HepG2 (cell line): Measurements from ENCODE around the gene PCCB. TPM values are rescaled to one million over a fixed set of nuclear protein-coding genes. Genes with fewer than 3 reads are reported as not detected.

Experiments
- ATAC-seq: fragments of 200-7000 bp; cut with Tn5 transposase; 3 replicates; pipeline ENCODE4 v1.9.1; 2020; ENCODE audit warnings: mild to moderate bottlenecking, moderate library complexity
- BruUV-seq: library from RNA; stranded (reverse); fragments of 400-500 nt; replicated peaks from 2 replicates; lab custom pipeline; 2021; lab: Mats Ljungman, UMichigan
- CTCF ChIA-PET: fragments of 300-600 bp; formaldehyde crosslinking; extraction: SDS; loops from one replicate; lab custom pipeline; 2021; ENCODE audit warnings: low total read pairs, inconsistent platforms, low intra/inter-chr PET ratio; lab: Yijun Ruan, JAX
- POLR2A ChIA-PET: fragments of 350-600 bp; sonication (Branson Sonifier 250); formaldehyde crosslinking; loops from one replicate; lab custom pipeline; 2020; ENCODE audit warnings: antibody characterized with exemption, inconsistent platforms; lab: Yijun Ruan, JAX
- DNase-seq: peaks from one replicate; pipeline ENCODE4 v3.0.0-alpha.2; 2015; ENCODE audit warnings: low spot score
- FAIRE-seq: peaks from 3 replicates; lab custom pipeline; 2011; peaks lifted over from hg19 to GRCh38; lab: Jason Lieb, UNC
- H2AFZ ChIP-seq: one replicate; pipeline ENCODE4 v1.6.1; 2011; ENCODE audit warnings: low read length, inconsistent platforms
- H3K27ac ChIP-seq: fragments of 300-600 bp; 3 replicates; pipeline ENCODE4 v1.8.0; 2011; ENCODE audit warnings: mixed run types, mild to moderate bottlenecking, mixed read lengths, low read length, inconsistent platforms; ENCODE audit not compliant: insufficient read depth; ENCODE audit errors: extremely low read length
- H3K27me3 ChIP-seq, 2 experiments: fragments of 200-600 bp in 1 of 2; 2 replicates in 1 of 2; 3 replicates in 1 of 2; pipeline versions ENCODE4 v1.6.0 to v1.8.0; 2011; ENCODE audit warnings: low read length in 2 of 2, mild to moderate bottlenecking in 2 of 2, moderate library complexity in 2 of 2, inconsistent platforms in 1 of 2; ENCODE audit not compliant: insufficient read depth in 2 of 2, control insufficient read depth in 1 of 2
- H3K36me3 ChIP-seq, 2 experiments: fragments of 200-600 bp in 1 of 2; replicated peaks in 1 of 2; 2 replicates in 1 of 2; 3 replicates in 1 of 2; pipeline versions ENCODE4 v1.5.1 to v1.8.0; 2011; ENCODE audit warnings: low read length in 2 of 2, inconsistent platforms in 1 of 2; ENCODE audit not compliant: insufficient read depth in 2 of 2, control insufficient read depth in 1 of 2
- H3K4me1 ChIP-seq: 2 replicates; pipeline ENCODE4 v1.5.1; 2012; ENCODE audit warnings: low read length, inconsistent platforms; ENCODE audit not compliant: insufficient read depth
- H3K4me2 ChIP-seq: 2 replicates; pipeline ENCODE4 v1.6.0; 2011; ENCODE audit warnings: low read depth, low read length, inconsistent platforms
- H3K4me3 ChIP-seq, 3 experiments: fragments of 200-600 bp in 1 of 3; sonication (generic), shearing (Covaris generic) in 1 of 3; replicated peaks in 1 of 3; 2 replicates each; pipeline ENCODE4 v1.5.1; 2011 to 2016; ENCODE audit warnings: low read length in 3 of 3, inconsistent platforms in 2 of 3, low read depth in 2 of 3, mild to moderate bottlenecking in 2 of 3, control low read depth in 1 of 3, mixed read lengths in 1 of 3; ENCODE audit not compliant: insufficient read depth in 1 of 3
- H3K79me2 ChIP-seq: one replicate; pipeline ENCODE4 v1.6.1; 2011; ENCODE audit warnings: low read length, inconsistent platforms; ENCODE audit not compliant: insufficient read depth
- H3K9ac ChIP-seq: 2 replicates; pipeline ENCODE4 v1.6.0; 2011; ENCODE audit warnings: mild to moderate bottlenecking, low read depth, low read length, inconsistent platforms; ENCODE audit not compliant: insufficient read depth
- H3K9me3 ChIP-seq: 2 replicates; pipeline ENCODE4 v1.5.1; 2012; ENCODE audit warnings: mild to moderate bottlenecking, low read length
- H4K20me1 ChIP-seq: 2 replicates; pipeline ENCODE4 v1.6.0; 2011; ENCODE audit warnings: inconsistent platforms, mild to moderate bottlenecking, low read length, moderate library complexity; ENCODE audit not compliant: insufficient read depth
- CBX1 ChIP-seq: IDR thresholded peaks from one replicate; pipeline ENCODE4 v1.6.1; 2016; ENCODE audit warnings: antibody characterized with exemption, low read depth
- ETV5 ChIP-seq: IDR thresholded peaks from 2 replicates; pipeline ENCODE4 v1.6.1; 2018; ENCODE audit warnings: missing biosample characterization, missing genetic modification reagents, inconsistent platforms, borderline replicate concordance
- MXD1 ChIP-seq: sonication (generic); formaldehyde crosslinking; IDR thresholded peaks from 2 replicates; pipeline ENCODE4 v1.4.0; 2020; ENCODE audit warnings: mild to moderate bottlenecking, missing genetic modification reagents
- NCOR1 ChIP-seq: fragments of 200-600 bp; sonication (generic); IDR thresholded peaks from 2 replicates; pipeline ENCODE4 v1.7.0; 2017; ENCODE audit warnings: antibody characterized with exemption, low read length, borderline replicate concordance
- POLR2AphosphoS2 ChIP-seq: IDR thresholded peaks from 2 replicates; pipeline ENCODE4 v1.6.1; 2011; ENCODE audit warnings: low read depth, low read length, improper control_type of control experiment
- SMC3 ChIP-seq: IDR thresholded peaks from 2 replicates; pipeline ENCODE4 v1.6.1; 2011; ENCODE audit warnings: low read length, improper control_type of control experiment
- SP4 ChIP-seq: sonication (generic); formaldehyde crosslinking; IDR thresholded peaks from 2 replicates; pipeline ENCODE4 v1.8.1; 2023; ENCODE audit warnings: mild to moderate bottlenecking, missing genetic modification reagents
- ZBTB33 ChIP-seq: sonication (generic); formaldehyde crosslinking; IDR thresholded peaks from 2 replicates; pipeline ENCODE4 v1.4.0; 2020; ENCODE audit warnings: missing genetic modification reagents
- ZNF230 ChIP-seq: sonication (generic); formaldehyde crosslinking; IDR thresholded peaks from 2 replicates; pipeline ENCODE4 v1.4.0; 2020; ENCODE audit warnings: mild to moderate bottlenecking, missing genetic modification reagents
- ZNF263 ChIP-seq: sonication (generic); formaldehyde crosslinking; IDR thresholded peaks from 2 replicates; pipeline ENCODE4 v1.4.0; 2020; ENCODE audit warnings: missing genetic modification reagents
- ZNF570 ChIP-seq: sonication (generic); formaldehyde crosslinking; IDR thresholded peaks from 2 replicates; pipeline ENCODE4 v1.4.0; 2020; ENCODE audit warnings: mild to moderate bottlenecking, missing genetic modification reagents, borderline replicate concordance
- WGBS: methylation state at CpG from one replicate; pipeline ENCODE4 v1.1.6; 2017; ENCODE audit warnings: low lambda C conversion rate; 5-methylcytosine and 5-hydroxymethylcytosine counted together
- in situ Hi-C: cut with HindIII; loops from 2 replicates; pipeline ENCODE4 v1.10.0; 2017; ENCODE audit warnings: low pct_unique_long_range_greater_than_20kb; ENCODE audit not compliant: extremely low pct_ligation_motif_present
- intact Hi-C: fragments of 100-400 bp; cut with micrococcal nuclease; formaldehyde crosslinking; loops from one replicate; pipeline ENCODE4 v1.10.0; 2022; ENCODE audit not compliant: unreplicated experiment
- polyA plus RNA-seq, 8 experiments: library from polyadenylated mRNA; depleted of rRNA in 3 of 8; stranded (reverse) in 7 of 8; unstranded in 1 of 8; fragments of >200 nt; fragmentation: Illumina TruSeq in 4 of 8; extraction: Trizol in 4 of 8; gene quantifications; 2 replicates each; pipeline versions ENCODE4 v1.2.1 to v1.2.3, GENCODE V29; 2011 to 2016; ENCODE audit warnings: low read depth in 4 of 8, missing spikeins in 1 of 8, mixed read lengths in 1 of 8; ENCODE audit not compliant: insufficient read depth in 1 of 8
- total RNA-seq, 5 experiments: library from RNA; depleted of rRNA; stranded (reverse); fragments of >200 nt; fragmentation: Illumina TruSeq; extraction: Trizol; gene quantifications; 2 replicates each; pipeline ENCODE4 v1.2.3, GENCODE V29; 2016; ENCODE audit warnings: low read depth in 1 of 5
- TF ChIP-seq, protein P1 (sequence below): sonication (generic); formaldehyde crosslinking; IDR thresholded peaks from 2 replicates; pipeline ENCODE4 v1.4.0; 2020; ENCODE audit warnings: missing genetic modification reagents, mild to moderate bottlenecking, borderline replicate concordance
- TF ChIP-seq, protein P2 (sequence below): IDR thresholded peaks from 2 replicates; pipeline ENCODE4 v1.6.1; 2016

PCCB gene
- total and polyA plus RNA-seq, 2 of the 13 experiments (the other 11 are each of a cell fraction or from before 2014, with no cell fraction given), result 84.1 to 88.7 TPM

DNA sequence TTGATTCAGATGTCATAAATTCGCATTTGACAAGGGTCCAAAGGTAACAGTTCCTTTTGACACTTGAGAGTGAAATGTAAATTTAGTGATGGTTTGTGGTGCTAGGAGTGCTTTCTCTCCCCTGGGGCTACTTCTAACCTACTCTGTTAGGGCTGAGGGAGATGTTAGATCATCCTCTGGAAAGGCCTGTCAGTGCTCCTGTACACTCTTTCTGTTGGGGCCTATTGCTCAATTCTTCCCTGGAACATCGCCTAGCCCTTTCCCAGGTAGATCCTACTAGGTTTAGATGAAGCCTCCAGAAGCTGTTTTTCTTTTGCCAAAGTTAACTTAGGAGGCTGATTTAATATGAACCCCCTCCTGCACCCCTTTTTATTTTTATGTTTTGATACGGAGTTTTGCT lies 1.4 kb downstream of the PCCB start (continued):
- TF ChIP-seq, protein P1, sequence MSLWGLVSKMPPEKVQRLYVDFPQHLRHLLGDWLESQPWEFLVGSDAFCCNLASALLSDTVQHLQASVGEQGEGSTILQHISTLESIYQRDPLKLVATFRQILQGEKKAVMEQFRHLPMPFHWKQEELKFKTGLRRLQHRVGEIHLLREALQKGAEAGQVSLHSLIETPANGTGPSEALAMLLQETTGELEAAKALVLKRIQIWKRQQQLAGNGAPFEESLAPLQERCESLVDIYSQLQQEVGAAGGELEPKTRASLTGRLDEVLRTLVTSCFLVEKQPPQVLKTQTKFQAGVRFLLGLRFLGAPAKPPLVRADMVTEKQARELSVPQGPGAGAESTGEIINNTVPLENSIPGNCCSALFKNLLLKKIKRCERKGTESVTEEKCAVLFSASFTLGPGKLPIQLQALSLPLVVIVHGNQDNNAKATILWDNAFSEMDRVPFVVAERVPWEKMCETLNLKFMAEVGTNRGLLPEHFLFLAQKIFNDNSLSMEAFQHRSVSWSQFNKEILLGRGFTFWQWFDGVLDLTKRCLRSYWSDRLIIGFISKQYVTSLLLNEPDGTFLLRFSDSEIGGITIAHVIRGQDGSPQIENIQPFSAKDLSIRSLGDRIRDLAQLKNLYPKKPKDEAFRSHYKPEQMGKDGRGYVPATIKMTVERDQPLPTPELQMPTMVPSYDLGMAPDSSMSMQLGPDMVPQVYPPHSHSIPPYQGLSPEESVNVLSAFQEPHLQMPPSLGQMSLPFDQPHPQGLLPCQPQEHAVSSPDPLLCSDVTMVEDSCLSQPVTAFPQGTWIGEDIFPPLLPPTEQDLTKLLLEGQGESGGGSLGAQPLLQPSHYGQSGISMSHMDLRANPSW (CRISPR knock-in tag), result no peak
- TF ChIP-seq ZNF263 (CRISPR knock-in tag), result peak; percentile 85

DNA sequence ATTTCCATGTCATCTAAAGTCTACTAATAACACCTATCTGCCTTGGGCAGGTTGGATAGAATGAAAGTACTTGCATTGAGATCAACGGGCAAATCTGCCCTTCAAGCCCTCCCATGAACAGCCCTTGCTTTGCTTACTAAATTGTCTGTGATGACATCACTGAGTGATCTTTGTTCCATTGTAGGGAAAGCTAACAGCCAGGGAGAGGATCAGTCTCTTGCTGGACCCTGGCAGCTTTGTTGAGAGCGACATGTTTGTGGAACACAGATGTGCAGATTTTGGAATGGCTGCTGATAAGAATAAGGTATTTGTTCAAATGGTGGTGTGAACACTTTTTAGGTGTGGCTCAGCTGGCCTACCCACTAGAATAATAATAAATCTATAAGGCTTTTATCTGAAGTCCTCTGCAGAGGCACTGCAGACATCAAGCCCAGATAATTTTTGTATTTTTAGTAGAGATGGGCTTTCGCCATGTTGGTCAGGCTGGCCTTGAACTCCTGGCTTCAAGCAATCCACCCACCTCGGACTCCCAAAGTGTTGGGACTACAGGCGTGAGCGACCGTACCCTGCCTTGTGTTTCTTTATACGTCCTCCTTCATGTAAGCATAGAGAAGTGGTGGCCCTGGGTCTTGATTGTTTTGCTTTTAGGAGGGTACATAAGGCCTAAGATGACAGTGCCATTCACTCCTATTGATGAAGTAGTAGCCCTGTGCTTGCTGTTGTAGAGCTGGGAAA lies 5.7 kb downstream of the PCCB start:
- peak overlapping the region; percentile 89 for H3K27ac ChIP-seq
- peak overlapping the region; percentile 76 for H3K4me2 ChIP-seq
- in situ Hi-C loops, result no loop called here
- CTCF ChIA-PET, result no interaction called here
- no peaks in the 10 kb centered on the region for H3K9me3 ChIP-seq
- peaks cover 5 to 32% of the 10 kb centered on the region in 2 experiments for H3K36me3 ChIP-seq
- peak overlapping the region; percentile 11 for H2AFZ ChIP-seq
- no TSS peak for BruUV-seq
- ATAC-seq, result peak; percentile 93
- H3K4me3 ChIP-seq, result peak overlapping the region in 2 of 3 experiments; percentile 23 to 53; a peak in 3 of 6 replicates
- intact Hi-C loops, result loop anchor here (5.0 kb wide), 1 partner anchor 496 kb away; the partner anchor contains the start of gene STAG1
- H3K79me2 ChIP-seq, result peaks cover 39% of the 10 kb centered on the region
- peak; percentile 97 for DNase-seq
- no peaks in the 10 kb centered on the region for H3K27me3 ChIP-seq
- peak overlapping the region; percentile 76 for H3K9ac ChIP-seq
- peak; percentile 98 for FAIRE-seq
- POLR2A ChIA-PET, result interaction anchor here (0.7 to 2.5 kb wide), 4 partner anchors 11 to 497 kb away, joined by 3 to 41 read pairs (median 4); partner anchors contain the start of genes MSL2 and STAG1
- H4K20me1 ChIP-seq, result no peaks in the 10 kb centered on the region
- 60% methylated on average over 8 of the region's 8 CpGs for WGBS
- H3K4me1 ChIP-seq, result peaks cover 40% of the 10 kb centered on the region
- TF ChIP-seq ETV5 (CRISPR knock-in tag) (no peak), ZNF570 (CRISPR knock-in tag) (no peak), SMC3 (peak; percentile 36; the same call in 1 of the 2 replicates), POLR2AphosphoS2 (no peak), ZNF230 (no peak), NCOR1 (peak; percentile 76), ZBTB33 (no peak), MXD1 (no peak), CBX1 (no peak), SP4 (CRISPR knock-in tag) (no peak)
- TF ChIP-seq, protein P2, sequence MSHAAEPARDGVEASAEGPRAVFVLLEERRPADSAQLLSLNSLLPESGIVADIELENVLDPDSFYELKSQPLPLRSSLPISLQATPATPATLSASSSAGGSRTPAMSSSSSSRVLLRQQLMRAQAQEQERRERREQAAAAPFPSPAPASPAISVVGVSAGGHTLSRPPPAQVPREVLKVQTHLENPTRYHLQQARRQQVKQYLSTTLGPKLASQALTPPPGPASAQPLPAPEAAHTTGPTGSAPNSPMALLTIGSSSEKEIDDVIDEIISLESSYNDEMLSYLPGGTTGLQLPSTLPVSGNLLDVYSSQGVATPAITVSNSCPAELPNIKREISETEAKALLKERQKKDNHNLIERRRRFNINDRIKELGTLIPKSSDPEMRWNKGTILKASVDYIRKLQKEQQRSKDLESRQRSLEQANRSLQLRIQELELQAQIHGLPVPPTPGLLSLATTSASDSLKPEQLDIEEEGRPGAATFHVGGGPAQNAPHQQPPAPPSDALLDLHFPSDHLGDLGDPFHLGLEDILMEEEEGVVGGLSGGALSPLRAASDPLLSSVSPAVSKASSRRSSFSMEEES (CRISPR knock-in tag), result no peak
